ENCODE measurements around the gene NTN1.

Gene NTN1

GRCh38 chr17:9220398-9221146 is 199.3 kb downstream of the NTN1 start:
- no peak for DNase-seq (ENCODE audit: insufficient read length, low spot score)
- TF ChIP-seq POLR2A (IDR thresholded peaks at IDR 0.05; ENCODE audit: low read depth, low read length), result no peak
- FAIRE-seq, result no peak

- no peak for TF ChIP-seq POLR2A (IDR thresholded peaks at IDR 0.05; ENCODE audit: low read depth, low read length)
- DNase-seq (ENCODE audit: insufficient read length, low spot score) (no peak), FAIRE-seq (no peak)
Observed at GRCh38 chr17:9221147-9221921, 200.0 kb downstream of the NTN1 start.

- TF ChIP-seq POLR2A (IDR thresholded peaks at IDR 0.05; ENCODE audit: low read depth, low read length), result no peak
- no peak for FAIRE-seq
- DNase-seq (ENCODE audit: insufficient read length, low spot score), result no peak
Observed at GRCh38 chr17:9221922-9222180, 200.5 kb downstream of the NTN1 start.

- DNase-seq (ENCODE audit: insufficient read length, low spot score) (no peak), FAIRE-seq (no peak)
- no peak for TF ChIP-seq POLR2A (IDR thresholded peaks at IDR 0.05; ENCODE audit: low read depth, low read length)
Observed at GRCh38 chr17:9223531-9223930, 202.2 kb downstream of the NTN1 start.

DNA sequence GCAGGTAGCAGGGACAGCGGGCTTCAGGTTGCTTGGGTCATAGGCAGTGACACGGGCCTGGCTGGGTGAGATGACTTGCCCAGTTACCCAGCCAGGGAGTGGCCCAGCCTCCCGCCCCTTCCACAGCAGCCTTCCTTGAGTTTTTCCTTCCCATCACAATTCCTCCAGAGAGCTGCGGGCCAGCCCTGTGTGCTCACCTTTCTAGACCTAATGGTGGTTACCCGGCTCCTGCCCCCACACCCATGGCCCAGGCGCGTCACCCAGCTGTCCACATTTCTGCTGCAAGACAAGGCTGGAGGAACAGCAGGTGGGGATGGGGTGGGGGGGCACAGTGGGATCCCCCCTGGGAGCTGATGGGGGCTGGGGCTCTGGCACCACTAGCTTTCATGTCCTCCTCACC is 203.2 kb downstream of the NTN1 start:
- no peak for TF ChIP-seq POLR2A (IDR thresholded peaks at IDR 0.05; ENCODE audit: low read depth, low read length)
- DNase-seq (ENCODE audit: insufficient read length, low spot score) (no peak), FAIRE-seq (no peak)

DNA sequence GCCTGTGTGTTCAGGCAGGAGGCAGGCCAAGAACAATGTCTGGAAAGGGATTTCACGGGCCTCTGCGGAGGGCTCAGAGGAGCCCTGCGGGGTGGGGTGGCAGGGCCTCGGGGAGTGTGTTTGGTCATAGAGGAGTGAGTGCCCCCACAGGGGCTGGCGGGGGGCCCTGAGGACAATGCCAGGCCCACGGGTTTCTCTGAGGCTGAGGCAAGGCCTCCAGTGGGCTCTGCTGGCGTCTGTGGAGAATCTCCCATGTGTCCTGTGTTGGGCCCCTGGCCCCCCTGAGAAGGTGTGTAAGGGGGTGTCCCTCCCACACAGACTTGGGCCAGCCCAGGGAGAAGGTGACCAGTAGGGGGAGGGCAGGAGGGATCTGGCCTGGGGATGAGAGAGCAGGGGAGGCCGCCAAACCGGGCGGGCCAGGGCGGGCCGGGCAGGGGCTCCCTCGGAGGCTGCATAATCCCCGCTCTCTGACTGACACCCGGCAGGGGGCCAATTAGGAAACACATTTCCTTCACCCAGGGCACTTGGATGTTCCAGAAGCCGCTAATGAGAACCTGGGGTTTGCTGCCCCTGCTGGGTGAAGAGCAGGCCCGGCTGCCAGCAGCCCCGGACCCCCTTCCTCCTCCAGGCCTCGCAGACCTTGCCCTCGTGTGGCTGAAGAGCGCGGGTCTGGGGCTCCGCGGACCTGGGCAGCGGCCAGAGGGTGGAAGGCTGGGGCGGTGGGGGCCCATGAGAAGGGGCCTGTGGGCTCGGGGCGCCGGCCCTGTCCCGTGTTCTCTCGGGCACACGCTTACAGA is 204.2 kb downstream of the NTN1 start:
- no peak for DNase-seq (ENCODE audit: insufficient read length, low spot score)

GRCh38 chr17:9226130-9226793 is 205.0 kb downstream of the NTN1 start:
- no peak for TF ChIP-seq POLR2A (IDR thresholded peaks at IDR 0.05; ENCODE audit: low read depth, low read length)
- no peak for FAIRE-seq
- no peak for DNase-seq (ENCODE audit: insufficient read length, low spot score)

More for the DNA sequence above, 204.2 kb downstream of the NTN1 start:
- TF ChIP-seq POLR2A (IDR thresholded peaks at IDR 0.05; ENCODE audit: low read depth, low read length), result no peak
- no peak for FAIRE-seq

GRCh38 chr17:9226794-9227135 is 205.5 kb downstream of the NTN1 start:
- no peak for TF ChIP-seq POLR2A (IDR thresholded peaks at IDR 0.05; ENCODE audit: low read depth, low read length)
- FAIRE-seq, result no peak
- no peak for DNase-seq (ENCODE audit: insufficient read length, low spot score)

DNA sequence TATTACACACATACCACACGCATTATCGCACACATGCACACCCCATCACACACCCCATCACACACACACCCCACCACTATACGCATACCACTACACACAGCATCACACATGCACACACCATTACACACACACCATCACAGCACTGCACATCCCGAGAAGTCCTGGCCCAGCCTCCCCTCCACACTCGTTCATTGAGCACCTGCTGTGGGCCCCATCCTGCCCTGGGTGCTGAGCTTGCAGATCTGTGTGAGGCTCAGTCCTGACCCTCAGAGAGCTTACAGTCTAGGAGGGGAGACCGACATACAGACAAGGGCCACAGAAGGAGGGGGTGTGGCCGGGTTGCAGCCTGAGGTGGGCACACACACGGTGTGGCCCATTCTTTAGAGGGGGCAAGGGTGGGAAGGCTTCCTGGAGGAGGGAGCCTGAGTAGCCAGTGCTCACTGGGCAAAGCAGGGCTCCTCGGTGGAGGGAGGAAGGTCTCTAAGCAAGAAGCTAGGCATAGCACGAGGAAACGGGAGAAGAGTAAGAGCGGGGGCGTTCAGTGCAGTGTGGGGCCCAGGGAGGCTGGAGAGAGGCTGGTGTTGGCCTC is 206.6 kb downstream of the NTN1 start:
- TF ChIP-seq POLR2A (IDR thresholded peaks at IDR 0.05; ENCODE audit: low read depth, low read length), result no peak
- no peak for FAIRE-seq

DNA sequence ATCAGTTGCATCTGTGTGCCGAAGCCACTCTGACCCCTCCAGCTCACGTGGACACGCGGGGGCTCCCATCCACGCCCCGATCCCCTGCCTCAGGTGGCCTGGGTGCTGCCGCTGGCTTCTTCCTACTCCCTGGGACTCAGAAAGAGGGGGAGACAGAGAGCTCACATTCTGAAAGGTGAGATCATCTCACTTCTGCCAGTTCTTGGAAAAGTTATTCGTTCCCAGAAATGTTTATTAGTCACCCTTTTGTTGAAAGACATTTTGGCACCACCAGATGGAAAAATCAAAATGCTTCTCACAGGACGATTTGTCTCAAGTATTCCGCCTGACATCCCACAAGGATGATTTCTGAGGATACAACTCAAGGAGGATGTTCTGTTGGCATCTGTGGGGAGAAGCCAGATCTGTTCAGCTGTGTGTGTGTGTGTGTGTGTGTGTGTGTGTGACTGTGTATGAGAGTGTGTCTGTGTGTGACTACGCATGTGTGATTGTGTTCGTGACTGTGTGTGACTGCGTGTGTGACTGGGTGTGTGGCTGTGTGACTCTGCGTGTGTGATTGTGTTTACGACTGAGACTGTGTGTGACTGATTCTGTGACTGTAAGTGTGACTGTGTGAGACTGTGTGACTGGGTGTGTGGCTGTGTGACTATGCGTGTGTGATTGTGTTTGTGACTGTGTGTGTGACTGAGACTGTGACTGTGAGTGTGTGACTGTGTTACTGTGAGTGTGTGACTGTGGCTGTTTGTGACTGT is 207.3 kb downstream of the NTN1 start:
- DNase-seq (ENCODE audit: insufficient read length, low spot score) (no peak), FAIRE-seq (no peak)
- TF ChIP-seq POLR2A (IDR thresholded peaks at IDR 0.05; ENCODE audit: low read depth, low read length), result no peak

More for the DNA sequence above, 206.6 kb downstream of the NTN1 start:
- DNase-seq (ENCODE audit: insufficient read length, low spot score), result no peak

DNA sequence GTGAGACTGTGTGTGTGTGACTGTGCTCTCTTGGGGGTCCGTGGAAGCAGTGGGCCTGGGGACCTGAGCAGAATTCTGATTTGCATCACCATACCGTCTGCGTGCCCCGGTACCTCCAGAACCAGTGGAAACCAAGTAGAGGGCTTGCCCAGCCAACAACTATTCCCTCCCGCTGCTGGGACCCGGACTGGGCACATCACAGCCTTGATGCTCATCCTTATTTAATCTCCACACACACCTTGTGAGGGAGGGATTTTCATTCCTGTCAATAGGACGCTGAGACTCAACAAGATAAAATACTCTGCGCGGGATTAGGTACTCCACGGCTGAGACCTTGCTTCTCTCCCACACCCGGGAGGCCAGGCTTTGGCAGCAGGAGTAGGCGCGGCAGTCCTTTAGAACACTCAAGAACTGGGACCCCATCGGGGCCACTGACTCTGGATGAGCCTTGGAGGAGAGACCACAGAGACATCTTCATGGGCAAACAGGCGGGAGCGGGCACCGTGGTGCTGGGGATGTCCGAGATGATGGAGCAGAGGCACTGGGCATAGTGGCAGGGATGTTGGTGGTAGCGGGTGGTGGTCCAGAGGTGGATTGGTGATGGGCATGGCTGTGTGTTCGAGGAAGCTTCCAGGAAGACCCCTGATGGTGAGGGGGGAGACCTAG is 208.0 kb downstream of the NTN1 start:
- DNase-seq (ENCODE audit: insufficient read length, low spot score) (no peak), FAIRE-seq (no peak)
- TF ChIP-seq POLR2A (IDR thresholded peaks at IDR 0.05; ENCODE audit: low read depth, low read length), result no peak

DNA sequence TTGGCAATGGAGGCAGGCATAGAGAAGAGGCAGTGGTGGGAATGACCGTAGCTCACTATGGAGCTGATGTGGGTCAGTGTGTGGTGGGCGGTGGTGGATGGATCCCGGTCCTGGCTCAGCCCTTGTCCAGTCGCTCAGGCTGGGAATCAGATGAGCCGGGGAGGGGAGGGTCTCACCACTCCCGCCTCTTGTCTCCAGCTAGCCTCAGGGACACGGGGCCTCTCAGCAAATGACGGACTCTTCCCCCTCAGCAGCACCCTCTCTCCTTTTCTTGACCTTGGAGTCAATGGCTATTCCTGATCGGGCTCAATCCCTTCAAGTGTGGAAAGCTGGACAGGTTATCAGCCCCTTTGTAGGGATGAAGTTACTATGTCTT is 208.5 kb downstream of the NTN1 start:
- no peak for TF ChIP-seq POLR2A (IDR thresholded peaks at IDR 0.05; ENCODE audit: low read depth, low read length)
- no peak for DNase-seq (ENCODE audit: insufficient read length, low spot score)
- FAIRE-seq, result no peak

DNA sequence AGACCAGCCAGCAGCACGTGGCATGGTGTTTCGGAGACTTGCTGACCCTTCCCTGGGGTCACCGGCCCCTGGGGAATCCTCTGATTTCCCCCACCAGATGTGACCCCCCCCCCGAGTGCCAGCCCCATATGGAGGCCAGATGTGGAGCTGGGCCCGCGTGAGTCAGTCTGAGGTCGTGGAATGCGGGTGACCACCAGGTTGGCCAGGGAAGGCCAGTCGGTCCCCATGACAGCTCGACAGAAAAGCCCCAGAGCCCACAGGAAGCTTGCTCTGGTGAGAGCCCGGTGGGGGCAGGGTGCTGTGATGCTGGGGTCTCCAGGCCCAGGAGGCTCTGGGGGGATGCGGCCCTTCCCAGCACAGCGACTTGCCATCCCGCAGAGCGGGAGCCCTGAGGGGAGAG is 209.0 kb downstream of the NTN1 start:
- no peak for DNase-seq (ENCODE audit: insufficient read length, low spot score)
- no peak for TF ChIP-seq POLR2A (IDR thresholded peaks at IDR 0.05; ENCODE audit: low read depth, low read length)
- FAIRE-seq, result no peak
